K562 (cell line): ENCODE data around the gene PON3. TPM values are rescaled to one million over a fixed set of nuclear protein-coding genes. Genes with fewer than 3 reads are reported as not detected.

ENCODE experiments used
- ATAC-seq: fragments of 200-7000 bp; cut with Tn5 transposase; 3 replicates; pipeline ENCODE4 v1.9.1; 2020; ENCODE audit warnings: moderate library complexity
- BruUV-seq: library from RNA; stranded (reverse); fragments of 400-500 nt; replicated peaks from 2 replicates; lab custom pipeline; 2021; lab: Mats Ljungman, UMichigan
- CTCF ChIA-PET: fragments of 300-600 bp; formaldehyde crosslinking; extraction: SDS; loops from one replicate; lab custom pipeline; 2021; ENCODE audit warnings: low intra/inter-chr PET ratio; lab: Yijun Ruan, JAX
- POLR2A ChIA-PET: fragments of 300-600, 350-650 bp; sonication (Branson Sonifier 250); formaldehyde crosslinking; extraction: SDS; loops from one replicate; lab custom pipeline; 2021; ENCODE audit warnings: antibody characterized with exemption, inconsistent platforms; lab: Yijun Ruan, JAX
- DNase-seq, 4 experiments: peaks; one replicate each; pipeline versions ENCODE4 v3.0.0 to v3.0.0-alpha.2; 2011 to 2018; ENCODE audit warnings: low spot score in 3 of 4, mixed read lengths in 3 of 4; ENCODE audit errors: extremely low read depth in 1 of 4
- FAIRE-seq: peaks from 2 replicates; lab custom pipeline; 2011; peaks lifted over from hg19 to GRCh38; lab: Jason Lieb, UNC
- H2AFZ ChIP-seq: 2 replicates; pipeline ENCODE4 v1.6.0; 2011; ENCODE audit warnings: low read depth, low read length, control low read depth, inconsistent platforms
- H3K27ac ChIP-seq: fragments of 200-600 bp; 3 replicates; pipeline ENCODE4 v1.8.0; 2011; ENCODE audit warnings: low read depth, mild to moderate bottlenecking, control low read depth, inconsistent platforms, low read length, moderate library complexity, mixed read lengths; ENCODE audit errors: extremely low read depth
- H3K27me3 ChIP-seq, 2 experiments: fragments of 300-600 bp in 1 of 2; 2 replicates in 1 of 2; 3 replicates in 1 of 2; pipeline versions ENCODE4 v1.6.0 to v1.8.0; 2011; ENCODE audit warnings: inconsistent platforms in 2 of 2, low read length in 2 of 2, mild to moderate bottlenecking in 1 of 2, mixed read lengths in 1 of 2, moderate library complexity in 1 of 2; ENCODE audit not compliant: control insufficient read depth in 2 of 2, insufficient read depth in 2 of 2
- H3K36me3 ChIP-seq: fragments of 300-600 bp; 3 replicates; pipeline ENCODE4 v1.8.0; 2011; ENCODE audit warnings: mild to moderate bottlenecking, low read length, inconsistent platforms; ENCODE audit not compliant: control insufficient read depth, insufficient read depth
- H3K4me1 ChIP-seq, 2 experiments: fragments of 200-600 bp in 1 of 2; replicated peaks in 1 of 2; 2 replicates in 1 of 2; 3 replicates in 1 of 2; pipeline versions ENCODE4 v1.5.1 to v1.8.0; 2011; ENCODE audit warnings: inconsistent platforms in 2 of 2, low read length in 2 of 2, mild to moderate bottlenecking in 1 of 2, mixed read lengths in 1 of 2, moderate library complexity in 1 of 2; ENCODE audit not compliant: control insufficient read depth in 2 of 2, insufficient read depth in 2 of 2
- H3K4me2 ChIP-seq: 2 replicates; pipeline ENCODE4 v1.6.1; 2011; ENCODE audit warnings: low read length, control low read depth, inconsistent platforms, mixed read lengths; ENCODE audit not compliant: insufficient read depth
- H3K4me3 ChIP-seq: fragments of 200-600 bp; sonication (generic), shearing (Covaris generic); 2 replicates; pipeline ENCODE4 v1.5.1; 2016; ENCODE audit warnings: control low read depth, inconsistent platforms
- H3K79me2 ChIP-seq: fragments of 200-600 bp; 3 replicates; pipeline ENCODE4 v1.8.0; 2011; ENCODE audit warnings: low read length, inconsistent platforms; ENCODE audit not compliant: control insufficient read depth, insufficient read depth
- H3K9ac ChIP-seq, 2 experiments: 2 replicates each; pipeline versions ENCODE4 v1.6.0 to v1.6.1; 2011; ENCODE audit warnings: low read depth in 2 of 2, low read length in 2 of 2, control low read depth in 1 of 2, inconsistent platforms in 1 of 2, mild to moderate bottlenecking in 1 of 2, mixed read lengths in 1 of 2; ENCODE audit not compliant: insufficient read depth in 1 of 2
- H3K9me1 ChIP-seq: one replicate; pipeline ENCODE4 v1.6.0; 2011; ENCODE audit warnings: inconsistent platforms, mild to moderate bottlenecking, low read length, moderate library complexity; ENCODE audit not compliant: control insufficient read depth, insufficient read depth
- H3K9me3 ChIP-seq: replicated peaks from 2 replicates; pipeline ENCODE4 v1.5.1; 2011; ENCODE audit warnings: low read depth, low read length, inconsistent platforms; ENCODE audit not compliant: control insufficient read depth, insufficient read depth
- H4K20me1 ChIP-seq: replicated peaks from 2 replicates; pipeline ENCODE4 v1.6.1; 2011; ENCODE audit warnings: low read length, inconsistent platforms, mixed read lengths; ENCODE audit not compliant: control insufficient read depth, insufficient read depth
- ARNT ChIP-seq, 2 experiments: fragments of 450-650 bp; IDR thresholded peaks; 2 replicates each; pipeline ENCODE4 v1.6.1; 2016; ENCODE audit warnings: mild to moderate bottlenecking in 1 of 2
- BCOR ChIP-seq: fragments of 450-650 bp; IDR thresholded peaks from 2 replicates; pipeline ENCODE4 v1.6.1; 2016
- ETV5 ChIP-seq: sonication (generic); formaldehyde crosslinking; IDR thresholded peaks from 2 replicates; pipeline ENCODE4 v1.4.0; 2020; ENCODE audit warnings: low read depth, mild to moderate bottlenecking, missing genetic modification reagents
- MAFK ChIP-seq: IDR thresholded peaks from 2 replicates; pipeline ENCODE4 v1.6.1; 2011; ENCODE audit warnings: low read length, improper control_type of control experiment
- NR1H2 ChIP-seq: sonication (generic); formaldehyde crosslinking; IDR thresholded peaks from 2 replicates; pipeline ENCODE4 v1.4.0; 2020; ENCODE audit warnings: mild to moderate bottlenecking, missing genetic modification reagents
- PTRF ChIP-seq: fragments of 450-650 bp; IDR thresholded peaks from 2 replicates; pipeline ENCODE4 v1.6.1; 2016; ENCODE audit warnings: mild to moderate bottlenecking, missing genetic modification characterization, missing compliant biosample characterization
- SFPQ ChIP-seq: fragments of 200-400 bp; formaldehyde crosslinking; IDR thresholded peaks from 2 replicates; pipeline ENCODE4 v1.6.1; 2017; ENCODE audit warnings: mild to moderate bottlenecking, low read depth, low read length, moderate library complexity
- TAL1 ChIP-seq: fragments of 450-650 bp; IDR thresholded peaks from 2 replicates; pipeline ENCODE4 v1.6.1; 2016; ENCODE audit warnings: mild to moderate bottlenecking
- ZC3H11A ChIP-seq: IDR thresholded peaks from 2 replicates; pipeline ENCODE4 v1.6.1; 2012; ENCODE audit warnings: low read depth, low read length, improper control_type of control experiment
- WGBS: fragments of 100-300 bp; shearing (Covaris generic); methylation state at CpG from one replicate; pipeline ENCODE4 v1.1.6; 2016; ENCODE audit warnings: low coverage, mixed read lengths; ENCODE audit not compliant: insufficient coverage; ENCODE audit errors: missing lambda C conversion rate; 5-methylcytosine and 5-hydroxymethylcytosine counted together
- in situ Hi-C: fragments of 300-500 bp; cut with MboI; formaldehyde crosslinking; loops from 4 replicates; pipeline ENCODE4 v1.15.0; 2018; ENCODE audit warnings: inconsistent platforms, mixed read lengths
- intact Hi-C: fragments of 100-400 bp; cut with micrococcal nuclease; formaldehyde crosslinking; loops from 2 replicates; pipeline ENCODE4 v1.14.2; 2022
- polyA plus RNA-seq, 8 experiments: library from polyadenylated mRNA; depleted of rRNA in 4 of 8; stranded (reverse) in 5 of 8; unstranded in 3 of 8; fragments of >200 nt; fragmentation: Nextera tagmentation in 2 of 8; fragmentation: Illumina TruSeq in 1 of 8; extraction: Ambion mirVana in 2 of 8; extraction: Trizol in 1 of 8; gene quantifications; 2 replicates each; pipeline versions ENCODE4 v1.2.1 to v1.2.3, GENCODE V29; 2011 to 2014; ENCODE audit warnings: inconsistent platforms in 1 of 8, missing spikeins in 1 of 8
- total RNA-seq, 7 experiments: library from RNA; depleted of rRNA in 6 of 7; stranded (reverse); fragments of >200 nt in 6 of 7; fragmentation: Illumina TruSeq in 2 of 7; extraction: Trizol in 2 of 7; gene quantifications; 2 replicates each; pipeline versions ENCODE4 v1.2.1 to v1.2.3, GENCODE V29; 2011 to 2021; ENCODE audit warnings: low replicate concordance in 1 of 7

The PON3 gene
- total and polyA plus RNA-seq, 9 of the 15 experiments (the other 6 are each of a cell fraction or from before 2014, with no cell fraction given): 0.15 to 0.38 (median 0.18) TPM; not detected in 6

- no peak for ATAC-seq
- POLR2A ChIA-PET: no interaction called here
- CTCF ChIA-PET: no interaction called here
- Histone ChIP-seq H4K20me1 (no peaks in the 10 kb centered on the region), H3K27ac (no peak overlapping the region), H3K9me3 (no peaks in the 10 kb centered on the region), H3K36me3 (no peaks in the 10 kb centered on the region; the same call in 2 of the 3 replicates), H3K9ac (no peak overlapping the region), H3K4me2 (no peak overlapping the region), H3K79me2 (peaks cover 9% of the 10 kb centered on the region), H2AFZ (no peak overlapping the region), H3K4me3 (no peak overlapping the region), H3K9me1 (no peaks in the 10 kb centered on the region), H3K27me3 (no peaks in the 10 kb centered on the region), H3K4me1 (peaks cover 9 to 10% of the 10 kb centered on the region in 2 experiments; a peak in 4 of 5 replicates)
- WGBS: 94% methylated on average over 2 of the region's 2 CpGs
- BruUV-seq: no TSS peak
- TF ChIP-seq MAFK (no peak), ETV5 (CRISPR knock-in tag) (no peak), BCOR (no peak), SFPQ (no peak), ZC3H11A (no peak), NR1H2 (CRISPR knock-in tag) (no peak), PTRF (tag) (no peak), ARNT (IDR thresholded peaks at IDR 0.05) (no peak), TAL1 (no peak)
- in situ Hi-C loops: no loop called here
- DNase-seq: no peak
- intact Hi-C loops: no loop called here
- FAIRE-seq: no peak
Observed at GRCh38 chr7:95430864-95431263, 34.7 kb upstream of the PON3 start.
